ENCODE data around the gene BIRC7.

- TF ChIP-seq ZNF274 (IDR thresholded peaks at IDR 0.05; ENCODE audit: low read depth, low read length) (no peak), YY1 (IDR thresholded peaks at IDR 0.05; ENCODE audit: insufficient read depth, insufficient read length) (no peak)
Observed at GRCh38 chr20:63267691-63268090, 32.0 kb downstream of the BIRC7 start.

Measured in NT2/D1 (cell line).